Stimulated activated CD8-positive, alpha-beta memory T cell treated with anti-CD3 and anti-CD28 coated beads, Interleukin-2, amount 100 ng/mL, for 48 hours (primary cell): Measurements from ENCODE around the gene STPG4.

ENCODE experiments used
- DNase-seq, 2 donors: peaks; one replicate each; pipeline ENCODE4 v3.0.0-alpha.2; 2020; ENCODE audit warnings: low read depth in 2 of 2

STPG4 gene

DNA sequence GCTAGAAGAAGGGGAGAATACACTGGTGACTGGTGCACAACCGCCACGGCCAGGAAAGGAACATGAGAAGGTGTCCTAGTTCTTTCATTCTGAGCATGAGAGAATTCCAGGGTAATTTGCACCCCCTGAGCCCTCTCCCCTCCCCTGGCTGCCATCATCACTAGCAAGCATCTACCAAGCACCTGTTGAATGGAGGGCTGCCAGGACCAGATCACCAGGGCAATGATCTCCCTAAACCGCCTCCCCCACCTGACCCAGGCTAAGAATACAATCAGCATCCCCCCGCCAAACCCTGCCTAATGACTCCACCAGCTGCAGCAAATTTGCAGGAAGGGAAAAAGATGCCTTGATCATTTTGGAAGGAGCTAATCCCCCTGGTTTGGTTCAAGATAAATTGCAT is 100.2 kb downstream of the STPG4 start:
- no peak for DNase-seq

DNA sequence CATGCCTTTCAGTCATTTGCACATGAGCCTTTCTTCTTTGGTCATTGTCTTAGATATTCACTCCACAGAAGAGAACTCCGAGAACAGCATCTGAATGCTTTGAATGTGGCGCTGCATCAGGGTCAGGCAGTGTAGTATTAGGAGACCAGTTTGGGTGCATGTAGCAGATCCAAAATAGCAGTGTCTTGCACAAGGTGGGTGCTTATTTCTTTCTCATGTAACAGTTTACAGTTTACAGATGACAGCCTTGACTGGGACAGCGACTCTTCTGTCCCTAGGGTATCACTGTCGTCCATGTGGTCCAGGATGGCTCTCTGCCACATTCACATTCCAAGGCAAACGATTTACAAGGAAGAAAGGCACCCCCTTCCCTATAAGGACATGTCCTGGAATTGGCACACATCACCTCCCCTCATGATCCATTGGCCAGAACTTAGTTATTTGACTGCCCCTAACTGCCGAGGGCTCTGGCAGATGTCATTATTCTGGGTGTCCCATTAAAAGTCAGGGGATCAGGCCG is 101.0 kb downstream of the STPG4 start:
- DNase-seq: no peak

DNA sequence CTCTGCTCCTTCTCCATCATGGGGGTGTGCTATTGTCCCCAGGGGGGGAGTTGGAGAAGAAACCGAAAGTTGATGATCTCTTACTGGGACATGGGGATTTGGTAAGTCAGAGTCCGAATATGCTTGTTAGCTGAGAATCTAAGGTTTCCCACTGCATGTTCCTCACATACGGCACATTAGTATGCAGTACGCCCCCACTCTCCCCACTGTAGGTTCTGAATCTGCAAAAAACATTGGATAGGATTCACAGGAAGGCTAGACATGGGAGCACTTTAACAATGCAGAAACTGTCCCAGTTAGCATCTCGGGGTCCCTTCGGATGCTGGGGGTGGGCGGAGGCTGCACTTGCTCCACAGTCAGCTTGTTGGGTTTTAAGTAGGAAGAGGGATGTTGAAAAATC is 102.3 kb downstream of the STPG4 start:
- no peak for DNase-seq

DNA sequence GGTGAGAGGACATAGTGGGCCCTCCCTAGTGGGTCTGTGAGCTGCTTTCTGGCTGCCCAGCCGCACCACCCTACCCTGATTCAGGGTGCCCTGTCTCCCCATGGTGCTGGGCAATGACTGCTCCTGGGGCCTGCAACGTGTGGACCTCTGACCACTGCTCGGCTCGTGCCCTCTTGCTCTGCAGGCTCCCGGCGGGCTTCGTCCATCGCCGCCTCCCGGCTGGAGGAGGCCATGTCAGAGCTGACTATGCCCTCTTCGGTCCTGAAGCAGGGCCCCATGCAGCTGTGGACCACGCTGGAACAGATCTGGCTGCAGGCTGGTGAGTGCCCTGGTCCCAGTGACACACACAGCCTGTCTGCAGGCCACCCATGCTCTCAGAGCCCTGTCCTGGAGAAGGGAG is 103.5 kb downstream of the STPG4 start:
- no peak for DNase-seq

DNA sequence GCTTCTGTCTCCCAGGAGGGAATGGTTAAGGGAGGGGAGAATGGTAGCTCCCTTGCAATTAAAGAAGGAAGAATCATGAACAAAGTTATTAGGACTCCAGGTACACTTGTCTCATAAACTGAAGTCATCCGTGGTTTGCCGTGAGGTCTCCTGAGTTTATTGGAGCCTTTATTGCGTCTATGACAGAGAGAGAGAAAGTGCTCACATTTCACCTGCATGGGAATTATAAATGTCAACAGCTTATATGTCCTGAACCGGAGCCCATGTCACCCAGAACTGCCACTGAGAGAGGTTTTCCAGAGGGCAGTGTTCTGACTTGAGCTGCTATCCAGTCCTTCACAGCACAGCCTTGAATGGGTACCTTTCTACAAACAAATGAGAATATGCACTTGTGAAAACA is 104.3 kb downstream of the STPG4 start:
- no peak for DNase-seq

DNA sequence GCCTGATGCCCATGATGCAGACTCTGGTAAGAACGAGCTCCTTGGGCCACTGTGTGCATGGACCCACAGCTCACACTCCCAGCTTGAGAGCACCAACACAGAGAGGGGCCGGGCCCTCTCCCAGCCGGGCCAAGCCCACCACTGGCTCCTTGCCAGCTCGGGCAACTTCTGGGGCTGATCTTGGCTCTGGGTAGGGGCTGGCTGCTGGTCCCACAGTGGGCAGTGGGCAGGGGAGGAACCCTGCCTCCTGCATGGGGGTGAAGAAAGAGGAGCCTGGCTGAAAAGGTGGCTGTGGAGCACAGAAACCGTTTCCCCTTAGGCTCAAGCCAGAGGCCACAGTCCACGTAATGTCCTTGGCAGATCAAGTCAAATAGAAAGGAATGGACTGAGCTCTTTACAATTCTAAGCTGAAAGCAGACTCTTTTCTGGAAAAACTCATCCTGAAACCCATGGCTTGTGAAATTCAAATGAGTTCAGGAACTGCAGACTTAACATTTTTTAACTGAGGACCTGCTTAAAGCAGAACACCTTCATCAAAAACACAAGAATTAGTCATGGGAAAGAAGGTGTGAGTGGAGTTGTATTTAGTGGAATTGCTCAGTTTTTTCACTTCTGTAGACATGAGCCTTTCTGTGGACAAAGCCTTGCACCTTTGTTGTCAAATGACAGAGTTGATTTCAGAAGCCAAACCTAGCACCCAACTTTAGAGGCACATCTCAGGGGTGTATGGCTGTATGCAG is 104.9 kb downstream of the STPG4 start:
- DNase-seq: no peak

DNA sequence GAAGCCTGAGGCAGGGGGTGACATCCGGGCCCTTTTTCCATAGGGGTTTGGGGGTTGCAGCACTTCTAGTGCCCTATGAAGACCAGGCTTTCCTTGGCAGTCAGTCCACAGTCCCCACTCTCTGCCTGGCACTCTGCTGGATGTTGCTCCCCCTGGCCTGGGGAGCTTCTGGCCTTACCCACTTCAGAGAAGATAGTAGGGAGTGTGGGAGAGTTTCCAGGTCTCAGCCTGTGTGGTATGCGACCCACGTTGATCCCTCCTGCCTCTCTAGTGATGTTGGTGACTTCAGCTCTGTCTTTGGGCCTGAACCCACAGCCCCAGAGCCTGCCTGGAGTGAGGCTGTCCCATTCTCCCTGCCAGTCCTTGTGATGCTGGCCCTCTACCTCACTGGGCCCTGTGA is 105.6 kb downstream of the STPG4 start:
- no peak for DNase-seq

DNA sequence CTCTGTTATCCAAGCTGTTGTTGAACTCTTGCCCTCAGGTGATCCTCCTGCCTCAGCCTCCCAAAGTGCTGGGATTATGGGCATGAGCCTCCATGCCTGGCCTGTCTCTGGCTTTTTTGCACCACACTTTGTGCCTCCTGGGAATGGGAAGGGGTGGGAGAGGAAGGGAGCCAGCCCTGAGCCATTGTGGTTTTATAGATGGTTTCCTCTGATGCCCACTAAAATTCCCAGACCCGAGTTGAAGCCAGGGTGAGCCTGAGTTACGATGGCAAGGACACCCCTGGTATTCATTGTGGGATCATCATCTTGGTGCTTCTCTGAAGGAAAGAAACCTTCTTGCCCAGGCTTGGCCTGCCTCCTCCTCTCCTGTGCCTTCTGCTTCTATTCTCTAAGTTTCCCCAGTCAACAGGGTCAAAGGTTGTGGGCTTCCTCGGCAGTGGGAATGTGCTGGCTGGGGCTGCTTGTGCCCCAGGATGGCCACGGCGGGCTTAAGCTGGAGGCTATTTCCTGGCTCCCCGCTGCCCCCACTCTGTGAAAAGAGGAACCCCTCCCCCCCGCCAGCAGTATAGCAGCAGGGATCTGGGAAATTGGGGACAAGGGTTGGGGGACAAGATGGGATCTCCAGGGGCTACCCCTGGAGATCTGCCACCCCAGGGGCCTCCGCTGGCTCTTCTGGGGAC is 106.2 kb downstream of the STPG4 start:
- no peak for DNase-seq

DNA sequence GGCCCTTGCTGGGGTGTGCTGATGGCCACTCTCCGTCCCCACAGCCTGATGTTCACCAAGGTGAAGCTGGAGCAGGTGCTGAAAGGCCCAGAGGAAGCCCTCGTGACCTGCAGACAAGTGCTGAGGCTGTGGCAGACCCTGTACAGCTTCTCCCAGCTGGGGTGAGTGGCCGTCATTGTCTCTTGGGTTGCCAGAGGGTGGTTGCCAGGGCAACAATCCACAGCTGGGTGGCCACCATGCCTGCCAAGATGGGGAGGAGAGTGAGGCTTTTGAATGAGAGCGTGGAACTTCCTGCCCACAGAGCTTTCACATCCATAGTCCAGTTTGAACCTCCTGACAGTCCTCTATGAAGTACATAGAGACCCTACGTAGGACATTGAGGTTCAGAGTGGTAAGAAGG is 108.8 kb downstream of the STPG4 start:
- DNase-seq: no peak

DNA sequence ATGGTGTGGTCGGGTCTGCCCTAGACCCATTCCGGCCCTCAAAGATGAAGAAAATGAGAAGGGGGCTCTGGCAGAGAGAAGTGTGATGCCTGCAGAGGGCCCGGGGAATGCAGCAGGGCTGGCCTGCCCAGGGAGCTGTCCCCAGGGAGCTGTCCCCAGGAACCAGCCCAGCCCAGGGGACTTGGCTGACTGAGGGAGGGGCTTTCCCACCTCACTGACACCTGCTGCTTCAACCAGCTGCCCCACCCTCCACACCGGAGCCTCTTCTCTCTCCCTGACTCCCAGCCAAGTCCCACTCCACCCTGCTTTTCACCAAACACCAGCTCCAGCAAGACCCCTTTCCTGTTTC is 111.2 kb downstream of the STPG4 start:
- no peak for DNase-seq

DNA sequence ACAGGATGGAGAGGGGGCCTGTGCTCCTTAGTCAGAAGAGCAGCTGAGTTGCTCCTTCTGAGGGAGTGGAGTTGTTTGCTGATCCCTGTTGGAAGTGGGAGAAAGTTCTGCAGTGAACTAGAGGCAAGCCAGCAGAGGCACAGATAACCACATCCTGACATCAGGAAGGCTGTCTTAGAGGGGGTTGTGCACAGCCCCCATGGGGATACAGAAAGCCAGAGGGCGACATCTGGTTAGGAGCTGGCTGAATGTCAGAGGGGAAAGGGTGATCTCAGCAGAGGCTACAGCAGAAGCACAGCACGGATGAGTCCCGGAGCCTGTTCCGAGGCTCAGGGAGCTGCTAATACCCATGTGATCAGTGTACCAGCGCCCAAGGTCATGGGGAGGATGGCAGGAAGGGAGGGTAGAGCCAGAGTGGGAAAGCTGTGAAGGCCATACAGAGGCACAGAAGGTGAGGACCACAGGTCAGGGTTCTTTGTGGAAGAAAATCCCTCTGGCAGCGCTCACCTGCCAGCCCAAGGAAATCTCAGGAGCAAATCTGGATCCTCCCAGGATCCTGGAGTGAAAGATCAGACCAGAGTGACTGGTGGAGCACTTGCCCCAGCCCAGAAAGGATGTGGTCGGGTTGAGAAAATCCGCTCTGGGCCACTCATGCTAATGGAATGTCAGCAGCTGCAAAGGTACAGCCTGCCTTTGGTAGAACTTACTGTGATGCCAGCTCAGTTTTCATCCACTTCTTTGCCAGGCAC is 111.8 kb downstream of the STPG4 start:
- no peak for DNase-seq

DNA sequence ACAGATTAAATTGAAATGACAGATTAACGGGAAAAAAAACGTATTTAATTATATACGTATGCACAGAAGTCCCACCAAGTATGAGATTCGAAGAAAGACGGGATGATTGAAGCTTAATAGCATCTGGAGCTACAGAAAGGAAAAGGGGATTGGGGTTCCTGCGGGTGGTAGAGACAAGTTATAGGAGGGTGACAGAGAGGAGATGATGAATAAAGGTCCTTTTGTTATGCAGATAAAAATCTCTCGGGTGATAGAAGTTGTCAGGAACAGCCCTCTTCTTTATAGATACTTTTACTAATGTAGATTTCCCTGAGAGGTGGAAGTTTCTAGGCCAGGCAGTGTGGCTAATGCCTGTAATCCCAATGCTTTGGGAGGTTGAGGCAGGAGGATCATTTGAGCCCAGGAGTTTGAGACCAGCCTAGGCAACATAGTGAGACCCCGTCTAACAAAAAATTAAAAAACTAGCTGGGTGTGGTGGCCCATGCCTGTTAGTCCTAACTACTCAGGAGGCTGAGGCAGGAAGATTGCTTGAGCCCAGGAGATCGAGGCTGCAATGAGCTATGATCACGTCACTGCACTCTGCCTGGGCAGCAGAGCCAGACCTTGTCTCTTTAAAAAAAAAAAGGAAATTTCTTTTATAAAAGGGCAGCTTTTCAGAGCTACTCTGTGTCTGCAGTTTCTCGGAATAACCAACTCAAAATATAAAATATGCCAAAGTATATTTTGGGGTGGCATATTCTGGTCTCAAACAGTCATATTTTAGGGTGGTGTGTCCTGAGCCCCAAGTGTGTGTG is 113.0 kb downstream of the STPG4 start:
- no peak for DNase-seq

DNA sequence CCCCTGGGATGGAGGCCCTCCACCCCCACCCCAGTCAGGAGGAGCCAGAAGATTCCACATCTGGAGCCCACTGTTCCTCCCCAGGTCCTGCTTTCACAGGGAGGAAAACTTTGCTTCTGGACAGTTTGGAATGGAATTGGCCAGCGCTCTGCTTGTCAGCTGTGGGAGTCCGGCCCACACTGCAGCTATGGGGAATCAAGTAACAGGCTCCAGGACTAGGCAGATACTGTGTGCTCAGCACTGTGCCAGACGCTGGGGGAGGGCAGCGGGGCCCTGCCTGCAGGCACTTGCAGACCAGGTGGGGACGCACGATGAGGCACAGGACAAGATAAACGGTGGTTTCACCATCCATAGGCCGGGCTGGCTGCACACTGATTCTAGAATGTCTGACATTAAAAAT is 114.0 kb downstream of the STPG4 start:
- DNase-seq: no peak

DNA sequence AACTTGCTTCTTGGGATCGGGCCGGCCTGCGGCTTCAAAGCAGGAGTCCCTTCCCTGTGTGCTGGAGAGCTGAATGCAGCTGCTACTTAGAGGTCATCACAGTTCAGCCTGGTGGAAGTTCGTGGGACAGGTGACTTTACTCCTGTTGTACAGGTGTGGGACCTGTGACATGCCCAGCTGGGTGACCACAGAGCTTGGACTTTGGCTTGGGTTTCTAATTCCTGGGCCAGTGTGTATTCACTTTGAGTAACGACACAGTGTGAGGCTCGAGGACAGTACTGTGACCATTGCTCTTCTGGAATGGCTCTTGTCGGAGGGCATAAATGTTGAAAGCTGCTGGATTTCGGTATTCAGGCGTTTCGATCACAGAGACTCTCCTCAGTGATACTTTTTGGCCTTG is 114.5 kb downstream of the STPG4 start:
- no peak for DNase-seq

DNA sequence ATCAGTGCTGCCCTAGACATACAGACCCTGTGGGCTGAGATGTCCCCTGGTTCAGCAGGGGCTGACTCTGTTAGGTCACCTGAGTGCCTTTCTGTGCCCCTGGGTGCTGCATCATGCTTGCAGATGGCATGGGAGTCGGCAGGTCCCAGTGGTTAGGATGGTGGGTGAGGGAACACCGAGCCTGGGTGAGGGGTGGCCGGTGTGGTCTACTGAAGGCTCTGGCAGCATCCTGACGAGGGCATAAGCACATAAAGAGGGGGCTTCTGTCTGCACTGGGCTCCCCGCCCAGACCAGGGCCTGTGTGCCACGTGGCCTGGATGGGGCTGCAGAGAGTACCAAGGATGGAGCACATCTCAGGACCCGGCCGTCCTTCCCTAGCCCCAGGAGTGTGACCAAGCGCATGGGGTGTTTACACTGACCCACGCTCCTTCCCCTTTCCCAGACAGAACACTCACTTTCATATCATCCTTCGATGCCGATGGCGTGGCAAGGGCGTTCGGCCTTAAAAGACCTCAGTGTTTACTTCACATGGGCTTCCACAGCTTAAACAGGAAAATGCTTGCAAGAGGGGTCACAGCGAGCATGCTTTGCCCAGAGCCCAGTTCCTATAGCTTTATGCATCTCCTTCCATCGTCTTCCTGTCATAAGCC is 115.1 kb downstream of the STPG4 start:
- no peak for DNase-seq

DNA sequence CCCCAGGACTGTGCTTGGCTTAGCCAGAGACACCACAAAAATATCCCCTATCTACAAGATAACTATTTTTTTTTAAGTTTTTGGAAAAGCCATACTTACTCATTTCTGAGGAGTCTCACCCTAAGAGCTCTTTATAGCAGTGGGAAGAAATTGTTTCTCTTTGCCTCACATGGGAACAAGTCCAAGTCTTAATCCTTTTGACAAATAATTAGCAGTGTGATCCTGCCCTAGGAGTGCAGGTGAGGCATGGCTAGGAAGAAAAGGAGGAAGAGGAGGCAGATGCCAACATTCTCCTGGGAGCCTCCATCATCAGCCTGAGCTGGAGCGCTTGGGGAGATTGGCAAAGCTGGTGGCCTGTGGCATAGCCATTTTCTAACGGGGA is 115.6 kb downstream of the STPG4 start:
- DNase-seq: no peak

DNA sequence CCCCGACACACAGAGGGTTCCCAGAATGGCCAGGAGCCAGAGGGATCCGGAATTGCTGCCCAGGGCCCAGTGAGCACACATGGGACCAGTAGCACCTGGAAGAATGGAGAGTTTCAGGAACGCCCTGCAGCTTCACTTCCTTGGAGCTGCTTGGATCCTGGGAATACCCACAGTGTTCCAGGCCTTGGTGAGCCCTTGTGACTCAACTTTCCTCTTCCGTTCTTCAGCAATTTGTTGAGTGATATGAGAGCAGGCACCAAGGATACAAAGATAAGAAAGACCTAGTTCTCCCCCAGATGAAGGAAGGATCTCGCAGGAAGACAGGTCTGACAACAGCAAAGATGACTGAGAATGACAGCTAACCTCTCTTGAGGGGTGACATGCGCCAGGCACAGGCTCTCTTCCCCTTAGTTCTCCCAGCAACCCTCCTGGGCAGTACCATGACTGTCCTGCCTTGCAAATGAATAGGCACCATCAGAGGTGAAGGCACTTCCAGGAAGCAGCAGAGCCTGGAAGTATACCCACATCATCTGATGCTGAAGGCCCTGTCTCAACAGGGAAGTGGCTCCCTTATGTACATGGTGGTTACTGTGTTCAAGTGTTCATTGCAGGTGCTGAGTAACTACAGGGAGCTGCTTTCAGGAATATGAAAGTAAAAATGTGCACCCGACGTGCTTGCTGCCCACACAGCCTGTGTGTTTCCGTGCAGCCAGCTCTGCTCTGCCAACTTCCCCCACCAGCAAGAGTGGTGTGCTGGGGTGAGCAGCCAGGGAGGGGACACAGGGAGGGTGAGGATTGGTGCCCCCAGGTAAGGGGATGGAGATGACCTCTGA is 116.2 kb downstream of the STPG4 start:
- no peak for DNase-seq

DNA sequence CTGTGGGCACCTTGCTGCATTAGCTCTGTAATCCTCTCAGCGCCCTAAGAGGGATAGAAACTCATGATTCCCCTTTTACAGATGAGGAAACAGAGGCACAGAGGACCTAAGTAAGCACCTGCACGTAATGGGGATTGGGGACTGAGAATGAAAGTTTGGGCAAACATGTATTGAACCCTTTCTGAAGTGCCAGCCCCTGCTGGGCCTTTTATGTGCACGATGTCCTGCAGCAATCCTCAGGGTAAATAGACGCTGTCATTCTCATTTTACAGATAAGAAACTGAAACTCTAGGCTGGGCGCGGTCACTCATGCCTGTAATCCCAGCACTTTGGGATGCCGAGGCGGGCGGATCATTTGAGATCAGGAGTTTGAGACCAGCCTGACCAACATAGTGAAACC is 117.4 kb downstream of the STPG4 start:
- no peak for DNase-seq
